Fibroblast of skin of back (primary cell): ENCODE measurements around the gene C8G.

Experiments
- DNase-seq: peaks from one replicate; pipeline ENCODE4 v3.0.0-alpha.2; 2013

Gene C8G

DNA sequence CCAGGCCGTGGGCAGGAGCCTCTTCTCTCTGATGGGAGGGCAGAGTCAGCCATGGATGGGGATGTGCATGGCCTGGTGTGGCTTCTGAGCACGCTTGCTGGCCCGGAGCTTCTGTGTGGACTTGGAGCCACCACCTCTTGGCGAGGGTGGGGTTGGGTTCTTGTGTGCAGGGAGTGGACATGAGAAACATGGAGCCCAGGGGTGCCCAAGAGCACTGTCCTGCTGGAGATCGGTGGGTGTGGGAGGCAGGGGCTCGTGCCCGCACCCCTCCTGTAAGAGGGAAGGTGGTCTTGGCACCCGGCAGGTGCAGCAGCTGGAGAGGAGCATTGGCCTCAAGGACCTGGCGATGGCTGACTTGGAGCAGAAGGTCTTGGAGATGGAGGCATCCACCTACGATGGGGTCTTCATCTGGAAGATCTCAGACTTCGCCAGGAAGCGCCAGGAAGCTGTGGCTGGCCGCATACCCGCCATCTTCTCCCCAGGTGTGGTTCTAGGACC is 24.3 kb upstream of the C8G start:
- DNase-seq, result no peak

DNA sequence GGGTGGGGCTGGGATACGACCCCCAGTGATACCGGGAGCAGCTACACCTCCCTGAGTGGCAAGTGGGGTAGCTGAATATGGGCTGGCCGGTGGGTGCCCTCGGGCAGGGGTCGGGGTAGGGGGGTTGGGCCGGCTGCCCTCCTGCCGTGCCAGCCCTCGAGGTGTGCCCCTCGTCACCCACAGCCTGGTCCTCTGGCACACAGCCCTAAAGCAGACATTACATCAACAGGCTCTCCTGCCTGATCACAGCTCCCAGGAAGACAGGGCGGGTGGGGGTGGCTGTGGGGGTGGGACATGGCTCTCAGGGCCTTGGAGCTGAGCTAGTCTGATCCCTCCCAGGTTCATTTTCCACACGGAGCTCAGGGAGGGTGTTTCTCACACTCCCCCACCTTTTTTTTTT is 23.7 kb upstream of the C8G start:
- DNase-seq, result no peak

DNA sequence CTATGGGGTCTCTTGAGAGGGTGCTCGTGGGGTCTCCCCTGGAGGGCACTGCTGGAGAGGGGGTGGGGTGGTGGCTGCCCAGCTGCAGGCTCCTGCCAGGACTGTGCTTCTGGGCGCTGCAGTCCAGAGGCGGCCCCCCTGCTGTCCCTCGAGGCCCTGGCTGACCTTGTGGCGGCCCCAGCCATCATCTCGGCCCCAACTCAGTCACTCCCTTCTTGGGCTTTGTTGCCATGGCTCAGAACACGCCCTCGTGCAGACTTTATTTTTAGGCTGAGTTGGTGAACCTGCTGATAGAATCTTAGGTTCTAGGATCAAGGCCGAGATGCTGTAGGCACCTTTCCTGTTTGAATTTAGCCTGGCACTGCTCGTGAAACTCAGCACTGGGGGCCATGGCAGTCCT is 23.3 kb upstream of the C8G start:
- DNase-seq, result no peak

GRCh38 chr9:136922540-136922939 is 22.5 kb upstream of the C8G start:
- no peak for DNase-seq

DNA sequence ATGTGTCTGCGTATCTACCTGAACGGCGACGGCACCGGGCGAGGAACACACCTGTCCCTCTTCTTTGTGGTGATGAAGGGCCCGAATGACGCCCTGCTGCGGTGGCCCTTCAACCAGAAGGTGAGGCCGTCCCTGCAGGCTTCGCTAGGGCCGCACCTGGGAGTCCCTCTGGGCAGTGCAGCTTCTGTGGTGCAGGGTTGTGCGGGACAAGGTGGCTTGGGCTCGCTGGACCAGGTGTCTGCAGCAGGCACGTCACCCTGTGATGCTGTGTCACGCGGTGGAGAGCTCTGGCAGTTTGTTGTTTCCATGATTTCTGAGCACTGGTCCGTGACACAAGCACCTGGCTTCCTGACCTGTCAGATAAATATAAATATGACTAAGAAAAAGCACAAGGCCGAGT is 21.2 kb upstream of the C8G start:
- no peak for DNase-seq

- DNase-seq, result no peak
Observed at GRCh38 chr9:136925414-136926153, 19.5 kb upstream of the C8G start.

DNA sequence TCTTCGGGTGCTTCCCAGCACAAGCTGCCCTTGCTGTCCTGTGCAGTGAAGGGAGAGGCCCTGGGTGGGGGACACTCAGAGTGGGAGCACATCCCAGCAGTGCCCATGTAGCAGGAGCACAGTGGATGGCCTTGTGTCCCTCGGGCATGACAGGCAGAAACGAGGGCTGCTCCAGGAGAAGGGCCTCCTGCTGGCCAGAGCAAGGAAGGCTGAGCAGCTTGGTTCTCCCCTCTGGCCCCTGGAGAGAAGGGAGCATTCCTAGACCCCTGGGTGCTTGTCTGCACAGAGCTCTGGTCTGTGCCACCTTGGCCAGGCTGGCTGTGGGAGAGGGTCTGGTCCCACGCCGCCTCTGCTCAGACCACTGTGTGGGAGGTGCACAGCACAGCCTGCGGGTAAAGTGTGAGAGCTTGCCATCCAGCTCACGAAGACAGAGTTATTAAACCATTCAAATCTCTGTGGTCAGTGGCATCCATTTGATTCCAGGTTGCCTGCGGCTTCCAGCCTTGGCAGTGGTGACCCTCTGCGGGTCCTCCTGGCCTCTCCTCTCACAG is 18.8 kb upstream of the C8G start:
- DNase-seq, result no peak

DNA sequence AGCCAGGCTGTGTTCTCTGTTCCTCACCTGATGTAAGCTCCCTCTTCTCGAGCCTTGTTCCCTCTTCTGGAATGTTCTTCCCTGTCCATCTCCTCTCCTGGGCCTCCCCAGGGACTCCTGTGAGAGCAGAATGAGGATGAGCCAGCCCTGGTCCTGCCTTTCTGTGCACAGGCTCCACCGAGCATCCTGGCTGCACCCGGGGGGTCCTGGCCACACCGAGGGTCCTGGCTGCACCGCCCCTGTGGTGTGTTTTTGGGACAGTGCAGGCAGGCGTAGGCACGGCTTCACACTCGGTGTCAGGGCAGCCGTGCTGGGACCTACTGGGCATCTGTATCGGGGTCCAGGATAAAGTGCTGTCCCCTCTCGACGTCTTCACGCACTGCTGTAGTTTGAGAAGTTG is 18.3 kb upstream of the C8G start:
- no peak for DNase-seq

DNA sequence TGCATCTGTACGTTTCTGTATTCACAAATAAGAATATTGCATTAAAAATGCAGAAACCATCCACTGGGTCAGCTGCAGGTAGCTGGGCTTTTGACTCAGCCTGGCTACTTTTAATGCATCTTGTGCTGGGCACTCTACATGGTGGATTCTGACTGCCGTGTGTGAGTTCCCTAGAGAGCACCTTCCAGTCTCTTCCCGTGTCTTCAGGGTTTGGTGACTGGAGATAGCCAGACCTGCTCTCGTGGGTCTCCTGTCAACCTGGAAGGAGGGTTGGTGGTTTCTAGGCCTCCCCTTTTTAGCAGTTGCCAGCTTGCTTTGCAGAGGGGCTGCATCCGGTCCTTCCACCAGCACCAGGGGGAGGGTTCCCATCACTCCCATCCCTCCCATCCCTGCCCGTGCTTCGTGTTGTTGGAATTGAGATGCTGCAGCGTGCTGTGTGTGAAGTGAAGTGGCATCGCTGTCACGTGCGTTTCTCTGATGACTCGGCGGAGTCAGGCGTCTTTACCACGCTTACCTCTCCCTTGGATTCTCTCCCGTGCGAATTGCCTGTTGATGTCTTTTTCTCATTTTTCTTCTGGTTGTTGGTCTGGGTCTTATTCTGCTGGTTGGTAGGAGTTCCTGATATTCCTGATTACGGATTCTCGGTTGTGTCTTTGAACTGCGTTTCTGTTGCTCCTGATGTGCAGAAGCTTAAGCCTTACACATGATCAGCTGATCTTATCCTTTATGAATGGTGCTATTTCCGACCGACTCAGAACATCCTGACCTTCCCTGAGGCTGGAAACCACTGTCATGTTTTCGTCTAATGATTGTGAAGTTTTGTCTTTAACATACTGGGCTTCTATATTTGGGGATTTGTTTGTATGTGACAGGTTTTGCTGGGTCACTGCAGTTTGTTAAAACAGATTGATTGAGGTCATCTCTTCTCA is 17.4 kb upstream of the C8G start:
- no peak for DNase-seq

DNA sequence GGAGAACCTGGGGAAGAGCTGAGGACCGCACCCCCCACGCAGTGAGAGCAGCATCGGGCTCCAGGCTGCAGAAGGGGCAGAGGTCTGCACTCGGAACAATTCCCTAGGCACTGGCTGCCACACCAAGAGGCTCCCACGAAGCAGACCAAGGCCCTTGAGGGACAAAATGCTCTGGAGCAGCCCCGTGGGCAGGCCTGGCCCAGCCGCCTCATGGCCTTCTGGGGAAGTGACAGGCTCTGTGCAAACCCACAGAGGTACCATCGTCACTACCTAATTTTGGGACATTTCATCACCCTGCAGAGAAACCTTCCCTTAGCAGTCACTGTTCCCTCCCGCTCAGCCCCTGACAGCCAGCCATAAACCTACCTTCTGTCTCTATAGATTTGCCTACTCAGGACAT is 16.5 kb upstream of the C8G start:
- no peak for DNase-seq

DNA sequence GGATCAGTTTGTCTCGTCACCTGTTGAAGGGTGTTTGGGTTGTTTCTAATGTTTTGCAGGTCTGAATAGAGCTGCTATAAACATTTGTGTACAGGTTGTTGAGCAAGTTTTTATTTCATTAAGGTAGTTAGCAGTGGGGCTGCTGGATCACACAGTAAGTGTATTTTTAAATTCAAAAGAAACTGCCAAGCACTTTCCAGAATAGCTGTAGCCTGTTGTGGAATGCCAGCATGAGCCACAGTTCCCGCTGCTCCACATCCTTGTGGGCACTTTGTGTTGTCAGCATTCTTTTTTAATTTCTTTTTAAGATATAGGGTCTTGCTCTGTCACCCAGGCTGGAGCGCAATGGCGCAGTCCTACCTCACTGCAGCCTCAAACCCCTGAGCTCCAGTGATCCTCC is 15.0 kb upstream of the C8G start:
- no peak for DNase-seq

- DNase-seq, result no peak
Observed at GRCh38 chr9:136931611-136932130, 13.4 kb upstream of the C8G start.

DNA sequence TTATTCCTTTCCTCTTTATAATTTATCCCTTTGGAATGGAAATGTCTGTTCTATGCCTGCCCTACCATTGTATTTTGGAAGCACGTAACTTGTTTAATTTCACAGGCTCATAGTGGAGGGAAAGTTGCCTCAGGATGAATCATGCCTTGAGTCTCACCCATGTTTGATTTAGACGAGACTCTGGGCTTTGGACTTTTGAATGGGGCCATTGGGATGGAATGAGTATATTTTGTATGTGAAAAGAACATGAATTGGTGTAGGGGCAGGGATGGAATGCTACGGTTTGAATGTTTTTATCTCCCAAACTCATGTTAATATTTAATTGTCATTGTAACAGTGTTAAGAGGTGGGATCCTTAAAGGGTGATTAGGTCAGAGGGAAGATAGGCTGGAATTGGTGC is 10.8 kb upstream of the C8G start:
- DNase-seq, result no peak

- DNase-seq, result no peak
Observed at GRCh38 chr9:136935651-136936050, 9.4 kb upstream of the C8G start.

GRCh38 chr9:136936645-136937170 is 8.3 kb upstream of the C8G start:
- no peak for DNase-seq

DNA sequence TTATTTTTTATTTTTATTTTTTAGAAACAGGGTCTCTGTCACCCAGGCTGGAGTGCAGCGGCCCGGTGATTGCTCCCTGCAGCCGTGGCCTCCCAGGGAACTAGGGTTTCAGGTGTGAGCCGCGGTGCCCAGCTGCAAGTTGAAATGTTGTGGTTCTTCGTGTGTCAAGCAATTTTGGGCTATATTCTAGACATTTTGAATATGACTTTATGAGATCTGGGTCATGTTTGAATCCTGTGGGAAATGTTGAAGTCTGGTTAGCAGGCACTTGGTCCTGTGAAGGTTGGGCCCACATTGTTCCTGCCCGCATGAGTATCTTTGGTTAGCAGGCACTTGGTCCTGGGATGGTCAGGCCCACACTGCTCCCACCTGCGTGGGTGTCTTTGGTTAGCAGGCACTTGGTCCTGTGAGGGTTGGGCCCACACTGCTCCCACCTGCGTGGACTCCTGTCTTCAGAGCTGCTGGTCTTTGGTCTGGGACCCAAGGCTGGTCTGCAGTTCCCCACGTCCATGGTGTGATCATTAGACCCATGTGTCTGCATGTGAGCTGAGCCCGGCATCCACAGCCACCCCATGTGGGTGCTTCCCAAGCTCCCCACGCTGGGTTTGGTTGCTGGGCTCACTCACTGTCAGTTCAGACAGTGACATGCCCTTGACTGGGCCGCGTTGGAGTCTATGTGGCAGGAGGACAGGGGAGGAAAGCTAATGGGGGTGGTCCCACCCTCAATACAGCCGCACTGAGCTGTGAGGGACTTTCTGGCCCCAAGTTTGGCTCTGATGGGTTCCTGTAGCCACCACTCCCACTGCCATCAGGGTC is 7.6 kb upstream of the C8G start:
- no peak for DNase-seq

- DNase-seq, result no peak
Observed at GRCh38 chr9:136939431-136939995, 5.5 kb upstream of the C8G start.

GRCh38 chr9:136939996-136940525 is 5.0 kb upstream of the C8G start:
- DNase-seq, result no peak

DNA sequence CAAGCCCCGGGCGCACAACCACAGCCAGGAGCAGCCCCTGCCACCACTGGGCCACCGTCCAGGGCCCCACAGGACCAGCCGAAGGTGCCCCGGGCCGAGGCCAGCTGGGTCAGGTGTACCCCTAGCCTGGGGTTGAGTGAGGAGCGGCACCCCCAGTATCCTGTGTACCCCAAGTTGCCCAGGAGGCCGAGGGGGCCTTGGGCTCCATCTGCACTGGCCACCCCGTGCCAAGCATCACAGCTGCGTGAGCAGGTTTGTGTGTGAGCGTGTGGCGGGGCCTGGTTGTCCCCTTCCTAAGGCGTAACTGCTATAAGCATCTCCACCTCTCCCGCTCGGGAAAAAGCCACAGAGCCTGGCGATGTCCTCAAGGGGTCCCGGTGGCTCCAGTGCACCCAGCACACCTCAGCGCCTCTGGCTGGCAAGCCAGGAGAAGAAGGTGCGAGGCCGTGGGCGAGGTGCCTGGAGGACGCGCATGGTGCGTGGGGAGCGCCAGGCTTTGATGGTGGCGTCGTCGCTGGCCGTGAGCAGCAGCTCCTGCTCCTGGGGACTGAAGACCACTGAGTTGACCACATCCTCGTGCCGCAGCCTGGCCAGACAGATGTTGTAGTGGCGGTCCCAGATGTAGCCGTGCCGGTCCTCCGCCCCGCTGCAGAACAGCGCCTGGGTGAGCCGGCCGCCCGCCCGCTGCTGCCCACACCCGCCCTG is 4.4 kb upstream of the C8G start:
- no peak for DNase-seq

- DNase-seq, result no peak
Observed at GRCh38 chr9:136941231-136942111, 3.6 kb upstream of the C8G start.
